Keratinocyte (primary cell): Measurements from ENCODE around the gene EXOC4. TPM values are rescaled to one million over a fixed set of nuclear protein-coding genes. Genes with fewer than 3 reads are reported as not detected.
A peak's percentile ranks its signal among the peaks of the same experiment; 100 is the strongest.

Experiments used
- DNase-seq: peaks from one replicate; pipeline ENCODE4 v3.0.0-alpha.2; 2011; ENCODE audit warnings: low read depth, missing footprints, low spot score
- FAIRE-seq: peaks from 2 replicates; lab custom pipeline; 2011; peaks lifted over from hg19 to GRCh38; lab: Jason Lieb, UNC
- H2AFZ ChIP-seq: 2 replicates; pipeline ENCODE4 v1.6.0; 2012; ENCODE audit warnings: low read length, control low read depth, inconsistent platforms; ENCODE audit not compliant: control insufficient read depth
- H3K27ac ChIP-seq: 2 replicates; pipeline ENCODE4 v1.5.1; 2011; ENCODE audit warnings: low read length; ENCODE audit not compliant: control insufficient read depth, insufficient read depth
- H3K27me3 ChIP-seq: 3 replicates; pipeline ENCODE4 v1.6.0; 2011; ENCODE audit warnings: low read length; ENCODE audit not compliant: control insufficient read depth, insufficient read depth; ENCODE audit errors: extremely low read depth
- H3K36me3 ChIP-seq, 2 experiments: 2 replicates in 1 of 2; 3 replicates in 1 of 2; pipeline ENCODE4 v1.5.1; 2011; ENCODE audit warnings: low read length in 2 of 2, mild to moderate bottlenecking in 1 of 2; ENCODE audit not compliant: control insufficient read depth in 2 of 2, insufficient read depth in 2 of 2; ENCODE audit errors: extremely low read depth in 1 of 2
- H3K4me1 ChIP-seq: 3 replicates; pipeline ENCODE4 v1.5.1; 2011; ENCODE audit warnings: low read length; ENCODE audit not compliant: control insufficient read depth, insufficient read depth; ENCODE audit errors: extremely low read depth
- H3K4me2 ChIP-seq: 3 replicates; pipeline ENCODE4 v1.6.0; 2011; ENCODE audit warnings: low read depth, low read length; ENCODE audit not compliant: control insufficient read depth, insufficient read depth; ENCODE audit errors: extremely low read depth
- H3K4me3 ChIP-seq, 3 experiments: fragments of 200-600 bp in 1 of 3; sonication (generic) in 1 of 3; 2 replicates in 2 of 3; 3 replicates in 1 of 3; pipeline ENCODE4 v1.5.1; 2011 to 2016; ENCODE audit warnings: low read length in 3 of 3, mild to moderate bottlenecking in 3 of 3, control low read depth in 2 of 3, inconsistent platforms in 1 of 3, low read depth in 1 of 3, mixed read lengths in 1 of 3, mixed run types in 1 of 3, moderate library complexity in 1 of 3; ENCODE audit not compliant: control insufficient read depth in 2 of 3, insufficient read depth in 2 of 3; ENCODE audit errors: extremely low read depth in 1 of 3
- H3K79me2 ChIP-seq: 2 replicates; pipeline ENCODE4 v1.6.0; 2012; ENCODE audit warnings: low read length; ENCODE audit not compliant: control insufficient read depth, insufficient read depth
- H3K9ac ChIP-seq: 3 replicates; pipeline ENCODE4 v1.6.0; 2011; ENCODE audit warnings: low read length; ENCODE audit not compliant: control insufficient read depth, insufficient read depth; ENCODE audit errors: extremely low read depth
- H3K9me1 ChIP-seq: 3 replicates; pipeline ENCODE4 v1.6.0; 2011; ENCODE audit warnings: low read length; ENCODE audit not compliant: control insufficient read depth, insufficient read depth; ENCODE audit errors: extremely low read depth
- H3K9me3 ChIP-seq: 2 replicates; pipeline ENCODE4 v1.5.1; 2012; ENCODE audit warnings: low read depth, low read length; ENCODE audit not compliant: control insufficient read depth
- H4K20me1 ChIP-seq: 3 replicates; pipeline ENCODE4 v1.6.0; 2011; ENCODE audit warnings: low read length; ENCODE audit not compliant: control insufficient read depth, insufficient read depth; ENCODE audit errors: extremely low read depth
- EZH2 ChIP-seq: IDR thresholded peaks from one replicate; pipeline ENCODE4 v1.6.1; 2012; ENCODE audit warnings: inconsistent platforms, mild to moderate bottlenecking, low read length, moderate library complexity
- dilution Hi-C: fragments of 300-500 bp; cut with MboI; formaldehyde crosslinking; loops from one replicate; pipeline ENCODE4 v1.7.0; 2020; ENCODE audit warnings: low sequenced_read_pairs; ENCODE audit not compliant: extremely low pct_ligation_motif_present
- polyA plus RNA-seq, 5 experiments: library from polyadenylated mRNA; depleted of rRNA in 3 of 5; stranded (reverse) in 3 of 5; stranded (forward) in 1 of 5; unstranded in 1 of 5; fragments of >200 nt; gene quantifications; 1 replicate in 1 of 5; 2 replicates in 3 of 5; 3 replicates in 1 of 5; pipeline versions ENCODE4 v1.2.1 to v1.2.3, GENCODE V29; 2011 to 2012; ENCODE audit warnings: missing spikeins in 2 of 5, low read depth in 1 of 5, low replicate concordance in 1 of 5
- TF ChIP-seq, protein P1 (sequence below), 3 experiments: IDR thresholded peaks in 1 of 3; conservative IDR thresholded peaks in 1 of 3; optimal IDR thresholded peaks in 1 of 3; 2 replicates in 2 of 3; 3 replicates in 1 of 3; pipeline versions ENCODE3 to v1.5.1; 2011; ENCODE audit warnings: low read length in 3 of 3, mild to moderate bottlenecking in 3 of 3, moderate library complexity in 2 of 3, control low read depth in 1 of 3, inconsistent platforms in 1 of 3; ENCODE audit not compliant: insufficient read depth in 2 of 3; ENCODE audit errors: extremely low read depth in 1 of 3

The EXOC4 gene
- polyA plus RNA-seq, 1 donor (not counting 4 experiments of a cell fraction or from before 2014, with no cell fraction given), result 52.6 TPM

DNA sequence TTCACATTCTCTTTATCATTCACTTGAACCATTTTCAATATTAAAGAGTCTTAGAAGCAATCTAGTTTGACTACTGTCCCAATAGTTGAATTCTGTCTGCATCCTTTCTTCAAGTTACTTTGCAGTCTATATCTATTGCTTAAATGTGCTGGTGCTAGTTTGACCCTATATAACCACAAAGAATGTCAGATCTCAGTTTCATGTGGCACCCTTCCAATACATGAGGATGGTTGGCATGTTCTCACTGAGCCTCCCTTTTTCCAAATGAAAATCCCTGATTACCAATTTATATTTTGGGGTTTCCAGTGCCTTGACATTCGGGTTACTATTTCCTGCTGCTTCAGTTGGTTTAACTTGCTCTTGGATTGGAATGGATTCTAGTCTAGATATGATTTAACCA lies 292.7 kb downstream of the EXOC4 start:
- dilution Hi-C loops, result no loop called here
- Histone ChIP-seq H3K9me3 (no peaks in the 10 kb centered on the region), H3K9ac (no peak overlapping the region), H4K20me1 (no peaks in the 10 kb centered on the region), H3K79me2 (no peaks in the 10 kb centered on the region), H3K27ac (no peak overlapping the region), H2AFZ (no peak overlapping the region), H3K9me1 (no peaks in the 10 kb centered on the region), H3K36me3 (no peaks in the 10 kb centered on the region), H3K4me1 (peaks cover 13% of the 10 kb centered on the region), H3K4me2 (no peak overlapping the region), H3K4me3 (no peak overlapping the region), H3K27me3 (no peaks in the 10 kb centered on the region)
- TF ChIP-seq, protein P1, sequence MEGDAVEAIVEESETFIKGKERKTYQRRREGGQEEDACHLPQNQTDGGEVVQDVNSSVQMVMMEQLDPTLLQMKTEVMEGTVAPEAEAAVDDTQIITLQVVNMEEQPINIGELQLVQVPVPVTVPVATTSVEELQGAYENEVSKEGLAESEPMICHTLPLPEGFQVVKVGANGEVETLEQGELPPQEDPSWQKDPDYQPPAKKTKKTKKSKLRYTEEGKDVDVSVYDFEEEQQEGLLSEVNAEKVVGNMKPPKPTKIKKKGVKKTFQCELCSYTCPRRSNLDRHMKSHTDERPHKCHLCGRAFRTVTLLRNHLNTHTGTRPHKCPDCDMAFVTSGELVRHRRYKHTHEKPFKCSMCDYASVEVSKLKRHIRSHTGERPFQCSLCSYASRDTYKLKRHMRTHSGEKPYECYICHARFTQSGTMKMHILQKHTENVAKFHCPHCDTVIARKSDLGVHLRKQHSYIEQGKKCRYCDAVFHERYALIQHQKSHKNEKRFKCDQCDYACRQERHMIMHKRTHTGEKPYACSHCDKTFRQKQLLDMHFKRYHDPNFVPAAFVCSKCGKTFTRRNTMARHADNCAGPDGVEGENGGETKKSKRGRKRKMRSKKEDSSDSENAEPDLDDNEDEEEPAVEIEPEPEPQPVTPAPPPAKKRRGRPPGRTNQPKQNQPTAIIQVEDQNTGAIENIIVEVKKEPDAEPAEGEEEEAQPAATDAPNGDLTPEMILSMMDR (optimal IDR thresholded peaks at IDR 0.05 in 1 of 3, IDR thresholded peaks at IDR 0.05 in 1 of 3, conservative IDR thresholded peaks at IDR 0.05 in 1 of 3; ENCODE audit: extremely low read depth in 1 of 3, insufficient read depth in 2 of 3, low read length in 3 of 3), result no peak
- no peak for TF ChIP-seq EZH2
- no peak for DNase-seq
- peak; percentile 57 for FAIRE-seq

DNA sequence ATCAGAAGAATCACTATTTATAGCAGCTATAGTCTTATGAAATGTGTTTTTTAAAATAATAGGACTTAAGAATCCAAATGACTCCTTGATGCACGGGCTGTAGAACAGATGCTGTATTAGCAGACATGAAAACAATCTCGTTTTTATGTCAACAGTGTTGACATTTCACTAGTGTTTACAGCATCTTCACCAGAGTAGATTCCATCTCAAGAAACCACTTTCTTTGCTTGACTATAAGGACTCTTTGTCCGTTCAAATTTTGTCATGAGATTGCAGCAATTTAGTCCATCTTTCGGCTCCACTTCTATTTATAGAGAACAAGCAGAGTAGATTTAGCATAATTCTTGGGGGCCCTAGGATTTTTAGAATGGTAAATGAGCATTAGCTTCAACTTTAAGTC lies 295.1 kb downstream of the EXOC4 start:
- Histone ChIP-seq H3K27me3 (no peaks in the 10 kb centered on the region), H4K20me1 (no peaks in the 10 kb centered on the region), H3K4me2 (no peak overlapping the region), H3K9ac (no peak overlapping the region), H3K4me3 (no peak overlapping the region), H3K9me1 (no peaks in the 10 kb centered on the region), H3K79me2 (no peaks in the 10 kb centered on the region), H2AFZ (no peak overlapping the region), H3K4me1 (peaks cover 13% of the 10 kb centered on the region), H3K27ac (no peak overlapping the region), H3K36me3 (no peaks in the 10 kb centered on the region), H3K9me3 (no peaks in the 10 kb centered on the region)
- no peak for TF ChIP-seq EZH2
- TF ChIP-seq, protein P1 (optimal IDR thresholded peaks at IDR 0.05 in 1 of 3, IDR thresholded peaks at IDR 0.05 in 1 of 3, conservative IDR thresholded peaks at IDR 0.05 in 1 of 3; ENCODE audit: extremely low read depth in 1 of 3, insufficient read depth in 2 of 3, low read length in 3 of 3), result no peak
- DNase-seq (no peak), FAIRE-seq (peak; percentile 46)
- dilution Hi-C loops, result no loop called here
